Measurements from ENCODE around the gene DUSP8.

The DUSP8 gene

DNA sequence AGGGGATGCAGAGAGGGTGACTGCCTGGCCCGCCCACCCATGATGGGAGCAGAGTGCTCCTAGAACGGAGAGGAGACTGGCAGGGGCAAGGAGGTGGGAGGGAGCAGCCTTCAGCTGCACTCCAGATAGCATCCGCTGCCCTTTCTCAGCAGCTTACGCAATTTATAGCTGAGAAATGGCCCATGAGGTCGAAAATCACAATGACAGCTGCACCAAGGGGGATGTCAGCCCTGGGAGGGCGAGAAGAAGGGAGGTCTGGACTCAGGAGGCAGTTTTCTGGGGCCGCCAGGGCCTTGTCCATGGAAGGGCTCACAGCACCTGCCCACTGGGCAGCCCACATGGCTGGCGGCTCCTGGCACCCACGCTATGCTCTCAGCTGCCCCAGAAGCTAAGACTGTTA, 67.9 kb downstream of the DUSP8 start:
- Histone ChIP-seq H3K4me1 (ENCODE audit: insufficient read depth, insufficient read length) (peaks cover 27% of the 10 kb centered on the region), H3K27me3 (ENCODE audit: insufficient read depth, insufficient read length) (no peaks in the 10 kb centered on the region), H3K9ac (ENCODE audit: insufficient read length, low read depth) (no peak overlapping the region), H3K36me3 (ENCODE audit: insufficient read depth, insufficient read length, low read length) (peaks cover 4% of the 10 kb centered on the region), H3K9me3 (ENCODE audit: insufficient read depth, low read length) (peaks cover 10% of the 10 kb centered on the region; the same call in 1 of the 2 replicates), H3K4me3 (ENCODE audit: insufficient read length, low read depth) (no peak overlapping the region)
- no peak for DNase-seq (ENCODE audit: low read depth, low spot score)
- TF ChIP-seq SUZ12 (IDR thresholded peaks at IDR 0.05; ENCODE audit: extremely low read depth, insufficient read depth, insufficient read length) (no peak), ZNF274 (IDR thresholded peaks at IDR 0.05; ENCODE audit: low read depth, low read length) (no peak), YY1 (IDR thresholded peaks at IDR 0.05; ENCODE audit: insufficient read depth, insufficient read length) (no peak)
